Loucy (cell line): ENCODE results near the gene CDT1.

Experiments
- H2AFZ ChIP-seq: fragments of 200-600 bp; sonication (generic); 2 replicates; pipeline ENCODE4 v1.6.0; 2016; ENCODE audit warnings: antibody characterized with exemption, mild to moderate bottlenecking, low read length, moderate library complexity
- H3F3A ChIP-seq: fragments of 200-600 bp; 2 replicates; pipeline ENCODE4 v1.6.0; 2016; ENCODE audit warnings: antibody characterized with exemption, low read depth, mild to moderate bottlenecking
- H3K27me3 ChIP-seq: fragments of 200-600 bp; sonication (generic); 2 replicates; pipeline ENCODE4 v1.6.1; 2014; ENCODE audit warnings: low read length, mild to moderate bottlenecking; ENCODE audit not compliant: insufficient read depth, poor library complexity, severe bottlenecking
- H3K36me3 ChIP-seq: fragments of 200-600 bp; sonication (generic); 2 replicates; pipeline ENCODE4 v1.6.1; 2016; ENCODE audit warnings: low read length; ENCODE audit not compliant: insufficient read depth
- H3K4me1 ChIP-seq: fragments of 200-600 bp; sonication (generic); 2 replicates; pipeline ENCODE4 v1.5.1; 2014; ENCODE audit warnings: low read length, mild to moderate bottlenecking; ENCODE audit not compliant: insufficient read depth, poor library complexity, severe bottlenecking
- H3K4me2 ChIP-seq: fragments of 200-600 bp; sonication (generic); 2 replicates; pipeline ENCODE4 v1.6.0; 2014; ENCODE audit warnings: antibody characterized with exemption, low read length, low read depth, mild to moderate bottlenecking; ENCODE audit not compliant: poor library complexity, severe bottlenecking
- H3K4me3 ChIP-seq: fragments of 200-600 bp; sonication (generic); 2 replicates; pipeline ENCODE4 v1.5.1; 2014; ENCODE audit warnings: low read length, mild to moderate bottlenecking, mixed read lengths; ENCODE audit not compliant: poor library complexity, severe bottlenecking
- H3K79me2 ChIP-seq: fragments of 200-600 bp; sonication (generic); 2 replicates; pipeline ENCODE4 v1.6.1; 2014; ENCODE audit warnings: low read length; ENCODE audit not compliant: insufficient read depth
- H3K9ac ChIP-seq: fragments of 200-600 bp; sonication (generic); 2 replicates; pipeline ENCODE4 v1.6.0; 2014; ENCODE audit warnings: mild to moderate bottlenecking, low read depth, low read length, moderate library complexity; ENCODE audit not compliant: poor library complexity, severe bottlenecking
- H3K9me2 ChIP-seq: fragments of 200-600 bp; sonication (generic); replicated peaks from 2 replicates; pipeline ENCODE4 v1.6.1; 2016; ENCODE audit warnings: low read depth, low read length, mixed read lengths
- H3K9me3 ChIP-seq: fragments of 200-600 bp; sonication (generic); 2 replicates; pipeline ENCODE4 v1.6.1; 2014; ENCODE audit warnings: mild to moderate bottlenecking, antibody characterized with exemption, low read length, low read depth; ENCODE audit not compliant: insufficient read depth
- H4K20me1 ChIP-seq: fragments of 200-600 bp; sonication (generic); 2 replicates; pipeline ENCODE4 v1.6.0; 2014; ENCODE audit warnings: antibody characterized with exemption, low read length, mild to moderate bottlenecking; ENCODE audit not compliant: insufficient read depth, poor library complexity, severe bottlenecking
- EZH2phosphoT487 ChIP-seq: fragments of 200-600 bp; IDR thresholded peaks from 2 replicates; pipeline ENCODE4 v1.6.1; 2018; ENCODE audit warnings: antibody characterized with exemption, mild to moderate bottlenecking, moderate library complexity, borderline replicate concordance
- TF ChIP-seq, protein P1 (sequence below): fragments of 200-600 bp; sonication (generic); conservative IDR thresholded peaks from 2 replicates; pipeline ENCODE4 v1.5.1; 2014; ENCODE audit warnings: mild to moderate bottlenecking, antibody characterized with exemption, low read length

The CDT1 gene

GRCh38 chr16:88855736-88856121, 52.1 kb downstream of the CDT1 start:
- Histone ChIP-seq H2AFZ (no peak overlapping the region), H3K9ac (no peak overlapping the region), H3F3A (no peaks in the 10 kb centered on the region), H3K4me2 (peak overlapping the region; percentile 37), H3K9me3 (no peaks in the 10 kb centered on the region), H3K79me2 (no peaks in the 10 kb centered on the region), H4K20me1 (no peaks in the 10 kb centered on the region), H3K4me1 (peaks cover 14% of the 10 kb centered on the region), H3K9me2 (no peaks in the 10 kb centered on the region), H3K4me3 (no peak overlapping the region), H3K27me3 (no peaks in the 10 kb centered on the region), H3K36me3 (no peaks in the 10 kb centered on the region)
- TF ChIP-seq EZH2phosphoT487: no peak
- TF ChIP-seq, protein P1, sequence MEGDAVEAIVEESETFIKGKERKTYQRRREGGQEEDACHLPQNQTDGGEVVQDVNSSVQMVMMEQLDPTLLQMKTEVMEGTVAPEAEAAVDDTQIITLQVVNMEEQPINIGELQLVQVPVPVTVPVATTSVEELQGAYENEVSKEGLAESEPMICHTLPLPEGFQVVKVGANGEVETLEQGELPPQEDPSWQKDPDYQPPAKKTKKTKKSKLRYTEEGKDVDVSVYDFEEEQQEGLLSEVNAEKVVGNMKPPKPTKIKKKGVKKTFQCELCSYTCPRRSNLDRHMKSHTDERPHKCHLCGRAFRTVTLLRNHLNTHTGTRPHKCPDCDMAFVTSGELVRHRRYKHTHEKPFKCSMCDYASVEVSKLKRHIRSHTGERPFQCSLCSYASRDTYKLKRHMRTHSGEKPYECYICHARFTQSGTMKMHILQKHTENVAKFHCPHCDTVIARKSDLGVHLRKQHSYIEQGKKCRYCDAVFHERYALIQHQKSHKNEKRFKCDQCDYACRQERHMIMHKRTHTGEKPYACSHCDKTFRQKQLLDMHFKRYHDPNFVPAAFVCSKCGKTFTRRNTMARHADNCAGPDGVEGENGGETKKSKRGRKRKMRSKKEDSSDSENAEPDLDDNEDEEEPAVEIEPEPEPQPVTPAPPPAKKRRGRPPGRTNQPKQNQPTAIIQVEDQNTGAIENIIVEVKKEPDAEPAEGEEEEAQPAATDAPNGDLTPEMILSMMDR: no peak

DNA sequence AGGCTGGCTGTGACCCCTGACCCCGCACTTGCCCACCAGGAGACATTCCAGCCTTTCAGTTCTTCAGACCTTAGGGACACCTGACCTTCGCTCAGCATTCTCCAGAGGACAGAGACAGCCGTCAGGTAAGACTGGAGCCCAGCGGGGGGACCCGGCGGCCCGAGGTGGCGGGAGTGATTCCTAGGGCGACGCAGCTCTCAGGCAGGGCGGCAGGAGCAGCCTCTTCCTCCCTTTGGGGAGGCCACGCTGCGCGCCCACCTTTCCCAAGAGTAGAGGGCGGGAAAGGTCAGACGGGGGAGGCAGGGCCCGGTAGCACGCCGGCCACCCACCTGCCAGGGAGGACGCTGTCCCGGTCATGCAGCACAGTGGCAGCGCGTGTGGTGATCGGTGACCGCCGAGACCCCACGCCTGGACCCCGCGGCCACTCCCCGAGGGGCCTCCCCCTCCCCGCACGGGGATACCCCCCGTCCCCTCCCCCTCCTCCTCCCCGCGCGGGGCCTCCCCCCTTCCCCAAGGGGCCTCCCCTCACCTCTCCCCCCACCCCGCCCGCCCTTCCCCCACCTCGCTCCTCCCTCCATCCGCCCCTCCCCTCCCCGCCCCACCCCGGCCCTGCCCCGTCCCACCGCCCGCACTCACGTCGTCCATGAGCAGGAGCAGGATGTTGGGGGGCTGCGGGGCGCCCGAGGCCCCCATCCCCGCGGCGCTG, 52.7 kb downstream of the CDT1 start:
- H3K9me3 ChIP-seq: no peaks in the 10 kb centered on the region
- no peaks in the 10 kb centered on the region for H3K9me2 ChIP-seq
- no peaks in the 10 kb centered on the region for H3K36me3 ChIP-seq
- H3K4me1 ChIP-seq: peaks cover 14% of the 10 kb centered on the region
- H3K27me3 ChIP-seq: no peaks in the 10 kb centered on the region
- H3K4me3 ChIP-seq: peak overlapping the region; percentile 92
- H3K79me2 ChIP-seq: no peaks in the 10 kb centered on the region
- peak overlapping the region; percentile 37 for H3K4me2 ChIP-seq
- H3K9ac ChIP-seq: no peak overlapping the region
- no peak overlapping the region for H2AFZ ChIP-seq
- TF ChIP-seq EZH2phosphoT487: no peak
- TF ChIP-seq, protein P1: no peak
- H4K20me1 ChIP-seq: no peaks in the 10 kb centered on the region
- no peaks in the 10 kb centered on the region for H3F3A ChIP-seq

DNA sequence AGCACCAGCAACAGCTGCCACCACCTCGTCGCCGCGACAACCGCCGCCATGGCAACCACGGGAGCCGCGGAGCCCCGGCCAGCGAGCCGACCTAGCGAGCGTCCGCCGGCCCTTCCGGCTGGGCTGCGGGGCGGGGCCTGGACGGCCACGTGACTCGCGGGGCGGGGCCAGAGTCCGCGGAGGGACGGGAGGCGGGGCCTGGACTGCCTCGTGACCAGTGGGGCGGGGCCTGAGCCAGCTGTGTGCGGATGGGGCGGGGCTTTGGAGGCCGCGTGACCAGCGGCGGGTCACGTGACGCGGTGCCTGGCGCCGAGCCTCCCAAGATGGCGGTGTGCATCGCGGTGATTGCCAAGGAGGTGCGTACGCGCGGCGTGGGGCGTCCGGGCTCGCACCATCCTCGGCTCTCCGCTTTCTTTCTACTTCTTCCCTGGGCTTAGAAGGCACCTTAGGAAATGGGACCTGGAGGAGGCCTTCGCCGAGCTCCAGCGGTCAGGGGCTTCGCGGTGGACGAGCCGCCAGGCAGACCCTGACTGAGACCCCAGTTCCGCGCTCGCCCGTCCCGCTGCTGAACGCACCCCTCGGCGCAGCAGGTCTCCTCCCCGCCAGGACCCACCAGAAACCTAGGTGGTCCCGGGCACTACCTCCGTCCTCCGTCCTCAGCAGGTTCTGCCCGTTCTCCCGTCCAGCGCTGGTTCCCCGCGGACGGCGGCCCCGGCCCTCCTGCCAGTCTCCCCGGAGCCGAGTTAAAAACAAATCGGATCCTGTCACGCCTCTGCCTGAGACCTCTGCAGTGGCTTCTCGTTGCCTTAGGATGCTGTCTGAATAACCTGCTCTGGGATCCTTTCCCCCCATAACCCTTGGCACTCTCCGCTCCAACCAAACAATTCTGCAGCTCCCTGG, 53.5 kb downstream of the CDT1 start, which contains the start of the genes GALNS and TRAPPC2L:
Gene GALNS, minus strand, starts transcription at position 120 of the 900 bp plus-strand sequence. Its CDS starts 70 bp downstream, at position 50.
Gene TRAPPC2L, plus strand, starts transcription at position 300 of the 900 bp plus-strand sequence. Its CDS starts 24 bp downstream, at position 324.
- no peaks in the 10 kb centered on the region for H3K36me3 ChIP-seq
- no peaks in the 10 kb centered on the region for H3K27me3 ChIP-seq
- H3K9ac ChIP-seq: peak within 1 kb of the TSS; percentile 61
- no peaks in the 10 kb centered on the region for H3K9me2 ChIP-seq
- H3F3A ChIP-seq: no peaks in the 10 kb centered on the region
- H3K79me2 ChIP-seq: no peaks in the 10 kb centered on the region
- H3K9me3 ChIP-seq: no peaks in the 10 kb centered on the region
- H2AFZ ChIP-seq: peak within 1 kb of the TSS; percentile 80; the same call in 1 of the 2 replicates
- H3K4me3 ChIP-seq: peak within 1 kb of the TSS; percentile 92
- TF ChIP-seq EZH2phosphoT487: no peak
- TF ChIP-seq, protein P1: no peak
- H4K20me1 ChIP-seq: no peaks in the 10 kb centered on the region
- H3K4me2 ChIP-seq: peak within 1 kb of the TSS; percentile 94
- H3K4me1 ChIP-seq: peaks cover 14% of the 10 kb centered on the region
